ENCODE data around the gene ESR2. TPM values are rescaled to one million over a fixed set of nuclear protein-coding genes. Genes with fewer than 3 reads are reported as not detected.
"Not testable (repeated sequence)": the region's sequence is repeated elsewhere in the genome, so short reads cannot be mapped to it uniquely, and the experiment has no call there.

ESR2 gene
- total RNA-seq, 1 donor from 2014 or later, result 0.31 TPM

DNA sequence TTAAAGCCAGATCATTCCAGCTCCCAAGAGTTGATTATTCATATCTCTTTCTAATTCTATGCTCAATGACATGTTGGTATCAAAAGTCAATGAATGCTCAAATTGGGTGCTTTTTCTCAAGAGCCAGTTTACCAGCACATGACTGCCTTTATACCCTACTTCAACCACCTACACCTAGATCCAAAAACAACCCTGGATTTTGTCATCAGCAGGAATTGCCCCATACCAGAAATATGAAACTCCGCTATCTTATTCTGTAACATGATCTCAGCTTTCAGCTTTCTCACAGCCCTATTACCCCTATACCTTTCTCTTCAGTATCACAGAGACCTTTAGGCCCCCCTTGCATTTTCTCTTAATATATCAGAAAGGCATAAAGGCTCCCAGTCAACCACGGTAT lies 32.3 kb upstream of the ESR2 start:
- Mint-ChIP-seq H3K9me3 (peaks cover 13% of the 10 kb centered on the region), H3K4me1 (no peaks in the 10 kb centered on the region), H3K27me3 (ENCODE audit: low read depth) (no peaks in the 10 kb centered on the region), H3K36me3 (no peaks in the 10 kb centered on the region), H3K27ac (no peak overlapping the region), H3K4me3 (no peak overlapping the region)
- DNase-seq (ENCODE audit: low spot score in 2 of 2, unreplicated experiment in 2 of 2), result no peak
- no peak for TF ChIP-seq CTCF (IDR thresholded peaks at IDR 0.05; ENCODE audit: unreplicated experiment)

DNA sequence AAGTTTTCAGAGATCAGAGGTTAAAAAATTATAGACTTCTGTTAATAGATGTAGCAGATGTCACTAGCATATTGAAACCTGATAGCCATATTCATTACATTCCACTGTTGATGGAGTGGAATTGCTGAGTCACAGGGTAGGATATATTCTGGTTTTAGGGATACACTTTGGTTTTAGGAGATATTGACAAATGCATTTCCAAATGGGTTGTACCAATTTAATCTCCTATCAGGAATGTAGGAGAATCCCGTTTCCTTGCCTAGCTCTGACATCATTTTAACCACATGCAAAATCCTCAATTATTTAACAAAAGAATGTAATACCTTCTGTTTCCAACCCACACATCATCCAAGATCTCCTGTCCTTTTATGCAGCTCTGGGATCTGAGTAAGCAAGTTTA lies 30.7 kb upstream of the ESR2 start:
- no peak for TF ChIP-seq CTCF (IDR thresholded peaks at IDR 0.05; ENCODE audit: unreplicated experiment)
- no peak for DNase-seq (ENCODE audit: low spot score in 2 of 2, unreplicated experiment in 2 of 2)
- no peaks in the 10 kb centered on the region for H3K36me3 Mint-ChIP-seq
- H3K27ac Mint-ChIP-seq, result no peak overlapping the region
- H3K4me1 Mint-ChIP-seq, result no peaks in the 10 kb centered on the region
- no peaks in the 10 kb centered on the region for H3K27me3 Mint-ChIP-seq (ENCODE audit: low read depth)
- H3K9me3 Mint-ChIP-seq, result peaks cover 13% of the 10 kb centered on the region
- H3K4me3 Mint-ChIP-seq, result no peak overlapping the region

DNA sequence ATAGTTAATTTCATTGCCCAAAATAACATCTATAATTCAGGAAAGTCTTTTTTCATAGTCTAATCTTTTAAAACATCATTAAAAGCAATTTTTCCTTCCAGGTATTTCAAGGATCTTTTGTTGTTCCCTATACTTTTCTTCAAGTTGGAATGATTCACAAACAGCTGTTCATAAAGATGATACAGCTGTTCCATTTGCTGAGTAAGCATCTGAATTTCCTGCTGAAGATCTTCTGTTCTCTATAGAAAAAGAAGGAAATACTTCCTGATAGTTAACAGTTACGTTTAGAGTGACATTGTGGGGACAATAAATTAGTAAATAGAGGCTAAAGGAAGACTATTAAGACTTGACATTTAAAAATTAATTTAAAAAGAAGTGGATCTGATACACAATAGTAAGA lies 30.3 kb upstream of the ESR2 start:
- Mint-ChIP-seq H3K4me1 (no peaks in the 10 kb centered on the region), H3K9me3 (peaks cover 13% of the 10 kb centered on the region), H3K27me3 (ENCODE audit: low read depth) (no peaks in the 10 kb centered on the region), H3K4me3 (no peak overlapping the region), H3K27ac (no peak overlapping the region), H3K36me3 (no peaks in the 10 kb centered on the region)
- DNase-seq (ENCODE audit: low spot score in 2 of 2, unreplicated experiment in 2 of 2), result no peak
- no peak for TF ChIP-seq CTCF (IDR thresholded peaks at IDR 0.05; ENCODE audit: unreplicated experiment)

DNA sequence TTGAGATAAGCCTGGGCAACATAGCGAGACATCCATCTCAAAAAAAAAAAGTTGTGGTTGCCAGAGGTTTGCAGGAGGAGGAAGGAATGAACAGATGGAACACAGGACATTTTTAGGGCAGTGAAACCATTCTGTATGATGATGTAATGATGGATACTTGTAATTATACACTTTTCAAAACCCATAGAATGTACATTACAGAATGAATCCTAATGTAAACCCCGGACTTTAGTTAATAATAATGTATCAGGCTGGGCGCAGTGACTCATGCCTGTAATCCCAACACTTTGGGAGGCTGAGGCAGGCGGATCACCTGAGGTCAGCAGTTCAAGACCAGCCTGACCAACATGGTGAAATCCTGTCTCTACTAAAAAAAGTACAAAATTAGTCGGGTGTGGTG lies 26.2 kb upstream of the ESR2 start:
- H3K27me3 Mint-ChIP-seq (ENCODE audit: low read depth); H3K27ac Mint-ChIP-seq: not testable (repeated sequence)
- peaks cover 12% of the 10 kb centered on the region for H3K9me3 Mint-ChIP-seq

GRCh38 chr14:64318695-64319094 lies 24.5 kb upstream of the ESR2 start:
- not testable (repeated sequence) for H3K4me3 Mint-ChIP-seq; DNase-seq (ENCODE audit: low spot score in 2 of 2, unreplicated experiment in 2 of 2); H3K4me1 Mint-ChIP-seq; H3K27me3 Mint-ChIP-seq (ENCODE audit: low read depth); H3K27ac Mint-ChIP-seq; H3K36me3 Mint-ChIP-seq
- peaks cover 15% of the 10 kb centered on the region for H3K9me3 Mint-ChIP-seq

More for the DNA sequence above, 26.2 kb upstream of the ESR2 start:
- H3K4me3 Mint-ChIP-seq; H3K36me3 Mint-ChIP-seq; H3K4me1 Mint-ChIP-seq; DNase-seq (ENCODE audit: low spot score in 2 of 2, unreplicated experiment in 2 of 2): not testable (repeated sequence)

GRCh38 chr14:64303471-64303917 lies 9.3 kb upstream of the ESR2 start:
- Mint-ChIP-seq H3K9me3 (no peaks in the 10 kb centered on the region), H3K4me3 (no peak overlapping the region)
- no peak for DNase-seq (ENCODE audit: low spot score in 2 of 2, unreplicated experiment in 2 of 2)

More at GRCh38 chr14:64303471-64303917, 9.3 kb upstream of the ESR2 start:
- no peak overlapping the region for H3K27ac Mint-ChIP-seq
- TF ChIP-seq CTCF (IDR thresholded peaks at IDR 0.05; ENCODE audit: unreplicated experiment), result peak; percentile 83
- H3K27me3 Mint-ChIP-seq (ENCODE audit: low read depth), result peaks cover 3% of the 10 kb centered on the region
- no peaks in the 10 kb centered on the region for H3K4me1 Mint-ChIP-seq
- H3K36me3 Mint-ChIP-seq, result no peaks in the 10 kb centered on the region

Measured in mesothelial cell of epicardium (in vitro differentiated cells).